Keratinocyte (primary cell): ENCODE results near the gene SLC6A16. TPM values are rescaled to one million over a fixed set of nuclear protein-coding genes. Genes with fewer than 3 reads are reported as not detected.
A peak's percentile ranks its signal among the peaks of the same experiment; 100 is the strongest.
"Not testable (repeated sequence)": the region's sequence is repeated elsewhere in the genome, so short reads cannot be mapped to it uniquely, and the experiment has no call there.

ENCODE experiments used
- DNase-seq: peaks from one replicate; pipeline ENCODE4 v3.0.0-alpha.2; 2011; ENCODE audit warnings: low read depth, missing footprints, low spot score
- FAIRE-seq: peaks from 2 replicates; lab custom pipeline; 2011; peaks lifted over from hg19 to GRCh38; lab: Jason Lieb, UNC
- H2AFZ ChIP-seq: 2 replicates; pipeline ENCODE4 v1.6.0; 2012; ENCODE audit warnings: low read length, control low read depth, inconsistent platforms; ENCODE audit not compliant: control insufficient read depth
- H3K27ac ChIP-seq: 2 replicates; pipeline ENCODE4 v1.5.1; 2011; ENCODE audit warnings: low read length; ENCODE audit not compliant: control insufficient read depth, insufficient read depth
- H3K27me3 ChIP-seq: 3 replicates; pipeline ENCODE4 v1.6.0; 2011; ENCODE audit warnings: low read length; ENCODE audit not compliant: control insufficient read depth, insufficient read depth; ENCODE audit errors: extremely low read depth
- H3K36me3 ChIP-seq, 2 experiments: 2 replicates in 1 of 2; 3 replicates in 1 of 2; pipeline ENCODE4 v1.5.1; 2011; ENCODE audit warnings: low read length in 2 of 2, mild to moderate bottlenecking in 1 of 2; ENCODE audit not compliant: control insufficient read depth in 2 of 2, insufficient read depth in 2 of 2; ENCODE audit errors: extremely low read depth in 1 of 2
- H3K4me1 ChIP-seq: 3 replicates; pipeline ENCODE4 v1.5.1; 2011; ENCODE audit warnings: low read length; ENCODE audit not compliant: control insufficient read depth, insufficient read depth; ENCODE audit errors: extremely low read depth
- H3K4me2 ChIP-seq: 3 replicates; pipeline ENCODE4 v1.6.0; 2011; ENCODE audit warnings: low read depth, low read length; ENCODE audit not compliant: control insufficient read depth, insufficient read depth; ENCODE audit errors: extremely low read depth
- H3K4me3 ChIP-seq, 3 experiments: fragments of 200-600 bp in 1 of 3; sonication (generic) in 1 of 3; 2 replicates in 2 of 3; 3 replicates in 1 of 3; pipeline ENCODE4 v1.5.1; 2011 to 2016; ENCODE audit warnings: low read length in 3 of 3, mild to moderate bottlenecking in 3 of 3, control low read depth in 2 of 3, inconsistent platforms in 1 of 3, low read depth in 1 of 3, mixed read lengths in 1 of 3, mixed run types in 1 of 3, moderate library complexity in 1 of 3; ENCODE audit not compliant: control insufficient read depth in 2 of 3, insufficient read depth in 2 of 3; ENCODE audit errors: extremely low read depth in 1 of 3
- H3K79me2 ChIP-seq: 2 replicates; pipeline ENCODE4 v1.6.0; 2012; ENCODE audit warnings: low read length; ENCODE audit not compliant: control insufficient read depth, insufficient read depth
- H3K9ac ChIP-seq: 3 replicates; pipeline ENCODE4 v1.6.0; 2011; ENCODE audit warnings: low read length; ENCODE audit not compliant: control insufficient read depth, insufficient read depth; ENCODE audit errors: extremely low read depth
- H3K9me1 ChIP-seq: 3 replicates; pipeline ENCODE4 v1.6.0; 2011; ENCODE audit warnings: low read length; ENCODE audit not compliant: control insufficient read depth, insufficient read depth; ENCODE audit errors: extremely low read depth
- H3K9me3 ChIP-seq: 2 replicates; pipeline ENCODE4 v1.5.1; 2012; ENCODE audit warnings: low read depth, low read length; ENCODE audit not compliant: control insufficient read depth
- H4K20me1 ChIP-seq: 3 replicates; pipeline ENCODE4 v1.6.0; 2011; ENCODE audit warnings: low read length; ENCODE audit not compliant: control insufficient read depth, insufficient read depth; ENCODE audit errors: extremely low read depth
- CTCF ChIP-seq, 3 experiments: IDR thresholded peaks in 1 of 3; conservative IDR thresholded peaks in 1 of 3; optimal IDR thresholded peaks in 1 of 3; 2 replicates in 2 of 3; 3 replicates in 1 of 3; pipeline versions ENCODE3 to v1.5.1; 2011; ENCODE audit warnings: low read length in 3 of 3, mild to moderate bottlenecking in 3 of 3, moderate library complexity in 2 of 3, control low read depth in 1 of 3, inconsistent platforms in 1 of 3; ENCODE audit not compliant: insufficient read depth in 2 of 3; ENCODE audit errors: extremely low read depth in 1 of 3
- EZH2 ChIP-seq: IDR thresholded peaks from one replicate; pipeline ENCODE4 v1.6.1; 2012; ENCODE audit warnings: inconsistent platforms, mild to moderate bottlenecking, low read length, moderate library complexity
- dilution Hi-C: fragments of 300-500 bp; cut with MboI; formaldehyde crosslinking; loops from one replicate; pipeline ENCODE4 v1.7.0; 2020; ENCODE audit warnings: low sequenced_read_pairs; ENCODE audit not compliant: extremely low pct_ligation_motif_present
- polyA plus RNA-seq, 5 experiments: library from polyadenylated mRNA; depleted of rRNA in 3 of 5; stranded (reverse) in 3 of 5; stranded (forward) in 1 of 5; unstranded in 1 of 5; fragments of >200 nt; gene quantifications; 1 replicate in 1 of 5; 2 replicates in 3 of 5; 3 replicates in 1 of 5; pipeline versions ENCODE4 v1.2.1 to v1.2.3, GENCODE V29; 2011 to 2012; ENCODE audit warnings: missing spikeins in 2 of 5, low read depth in 1 of 5, low replicate concordance in 1 of 5

SLC6A16 gene
- polyA plus RNA-seq, 1 donor (not counting 4 experiments of a cell fraction or from before 2014, with no cell fraction given): not detected

DNA sequence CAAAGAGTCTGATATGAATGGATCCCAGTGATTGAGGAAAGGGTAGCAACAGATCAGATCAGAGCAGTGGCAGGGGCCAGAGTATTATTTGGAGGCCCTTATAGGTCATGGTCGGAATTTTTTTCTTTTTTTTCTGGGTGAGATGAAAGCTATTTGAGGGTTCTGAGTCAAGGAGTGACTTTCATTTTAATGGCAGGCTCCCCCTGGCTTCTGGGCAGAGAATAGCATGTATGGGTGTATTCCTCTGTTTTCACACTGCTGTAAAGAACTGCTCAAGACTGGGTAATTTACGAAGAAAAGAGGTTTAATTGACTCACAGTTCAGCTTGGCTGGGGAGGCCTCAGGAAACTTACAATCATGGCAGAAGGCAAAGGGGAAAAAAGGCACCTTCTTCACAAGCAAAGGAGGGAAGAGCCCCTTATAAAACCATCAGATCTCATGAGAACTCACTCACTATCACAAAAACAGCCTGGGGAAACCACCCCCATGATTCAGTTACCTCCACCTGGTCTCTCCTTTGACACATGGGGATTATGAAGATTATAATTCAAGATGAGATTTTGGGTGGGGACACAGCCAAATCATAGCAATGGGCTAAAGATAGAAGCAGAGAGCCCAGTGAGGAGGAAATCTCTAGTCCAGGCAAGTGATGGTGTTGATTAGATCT lies 3.0 kb upstream of the SLC6A16 start:
- Histone ChIP-seq H3K9me1 (no peaks in the 10 kb centered on the region), H3K79me2 (no peaks in the 10 kb centered on the region), H3K4me3 (no peak overlapping the region), H3K9me3 (no peaks in the 10 kb centered on the region), H3K27me3 (no peaks in the 10 kb centered on the region), H3K36me3 (no peaks in the 10 kb centered on the region), H3K27ac (no peak overlapping the region), H4K20me1 (no peaks in the 10 kb centered on the region), H3K4me1 (no peaks in the 10 kb centered on the region), H3K9ac (no peak overlapping the region), H2AFZ (no peak overlapping the region), H3K4me2 (no peak overlapping the region)
- TF ChIP-seq EZH2 (no peak), CTCF (optimal IDR thresholded peaks at IDR 0.05 in 1 of 3, IDR thresholded peaks at IDR 0.05 in 1 of 3, conservative IDR thresholded peaks at IDR 0.05 in 1 of 3; ENCODE audit: extremely low read depth in 1 of 3, insufficient read depth in 2 of 3, low read length in 3 of 3) (peak; percentile 60 to 77 (median 69))
- dilution Hi-C loops: no loop called here
- DNase-seq (no peak), FAIRE-seq (no peak)

DNA sequence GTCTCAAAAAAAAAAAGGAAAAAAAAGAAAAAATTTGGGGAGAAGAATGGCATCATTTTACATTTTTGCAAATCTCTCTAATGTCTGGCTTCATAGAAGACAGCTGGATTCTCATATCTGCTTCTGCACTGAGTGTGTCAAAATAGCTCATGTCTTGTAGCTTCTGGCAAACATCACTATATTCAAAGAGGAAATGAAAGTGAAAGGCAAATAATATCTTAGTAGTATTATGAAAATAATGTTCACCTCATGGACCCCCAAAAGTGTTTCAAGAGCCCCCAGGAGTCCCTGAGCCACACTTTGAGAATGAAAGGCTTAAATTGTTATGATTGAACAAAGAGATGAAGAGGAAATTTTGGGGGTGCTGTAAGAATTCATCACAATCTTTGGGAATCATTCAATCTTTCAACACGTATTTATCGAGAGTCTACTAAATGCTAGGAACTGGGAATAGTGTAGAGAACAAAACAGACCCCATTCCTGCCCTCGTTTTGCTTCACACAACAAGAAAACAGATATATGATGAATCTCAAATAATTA lies 1.2 kb upstream of the SLC6A16 start:
- Histone ChIP-seq H3K9me1 (no peaks in the 10 kb centered on the region), H3K4me1 (no peaks in the 10 kb centered on the region), H3K4me2 (no peak overlapping the region), H4K20me1 (no peaks in the 10 kb centered on the region), H3K79me2 (no peaks in the 10 kb centered on the region), H3K9ac (no peak overlapping the region), H3K27me3 (no peaks in the 10 kb centered on the region), H3K27ac (no peak overlapping the region), H3K4me3 (no peak overlapping the region), H3K36me3 (no peaks in the 10 kb centered on the region), H3K9me3 (no peaks in the 10 kb centered on the region), H2AFZ (no peak overlapping the region)
- dilution Hi-C loops: no loop called here
- FAIRE-seq: no peak
- no peak for TF ChIP-seq EZH2
- no peak for DNase-seq

- dilution Hi-C loops, H3K36me3 ChIP-seq, H3K79me2 ChIP-seq, H3K27me3 ChIP-seq, H3K9me1 ChIP-seq, H3K9ac ChIP-seq, H2AFZ ChIP-seq, H3K27ac ChIP-seq, H3K4me2 ChIP-seq, H3K9me3 ChIP-seq, DNase-seq, H3K4me3 ChIP-seq, H3K4me1 ChIP-seq, H4K20me1 ChIP-seq, FAIRE-seq: not testable (repeated sequence)
Measured at GRCh38 chr19:49325756-49326155, 765 bp upstream of the SLC6A16 start.
